ENCODE data around the gene ACOXL.

The ACOXL gene

DNA sequence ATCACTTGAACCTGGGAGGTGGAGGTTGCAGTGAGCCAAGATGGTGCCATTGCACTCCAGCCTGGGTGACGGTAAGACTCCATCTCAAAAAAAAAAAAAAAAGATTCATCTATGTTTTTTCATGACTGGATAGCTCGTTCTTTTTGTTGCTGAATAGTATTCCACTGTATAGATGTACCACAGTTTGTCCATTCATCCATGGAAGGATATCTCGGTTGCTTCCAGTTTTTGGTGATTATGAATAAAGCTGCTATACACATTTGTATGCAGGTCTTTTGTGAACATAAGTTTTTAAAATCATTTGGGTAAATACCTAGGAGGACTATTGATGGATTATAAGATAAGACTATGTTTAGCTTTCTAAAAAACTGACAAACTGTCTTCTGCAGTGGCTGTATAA lies 90.8 kb downstream of the ACOXL start:
- H3K4me2 ChIP-seq (ENCODE audit: low read length), result no peak overlapping the region
- H3K36me3 ChIP-seq (ENCODE audit: control insufficient read depth, low read length), result no peaks in the 10 kb centered on the region
- H4K20me1 ChIP-seq (ENCODE audit: control insufficient read depth, insufficient read depth, low read depth, low read length), result no peaks in the 10 kb centered on the region
- H3K4me1 ChIP-seq (ENCODE audit: control insufficient read depth, low read length), result peaks cover 25% of the 10 kb centered on the region
- H3K9me2 ChIP-seq (replicated peaks; ENCODE audit: control insufficient read depth, low read length), result no peaks in the 10 kb centered on the region
- 0 out of 2 replicates have a peak, but pooled peaks cover 4% of the 10 kb centered on the region for H3K9me3 ChIP-seq (ENCODE audit: control insufficient read depth, insufficient read depth, low read length)
- H3K4me3 ChIP-seq (ENCODE audit: low read length), result no peak overlapping the region
- H3K79me2 ChIP-seq (ENCODE audit: control insufficient read depth, low read length), result no peaks in the 10 kb centered on the region
- H3K27me3 ChIP-seq (ENCODE audit: control insufficient read depth, low read length), result no peaks in the 10 kb centered on the region
- TF ChIP-seq, protein P1, sequence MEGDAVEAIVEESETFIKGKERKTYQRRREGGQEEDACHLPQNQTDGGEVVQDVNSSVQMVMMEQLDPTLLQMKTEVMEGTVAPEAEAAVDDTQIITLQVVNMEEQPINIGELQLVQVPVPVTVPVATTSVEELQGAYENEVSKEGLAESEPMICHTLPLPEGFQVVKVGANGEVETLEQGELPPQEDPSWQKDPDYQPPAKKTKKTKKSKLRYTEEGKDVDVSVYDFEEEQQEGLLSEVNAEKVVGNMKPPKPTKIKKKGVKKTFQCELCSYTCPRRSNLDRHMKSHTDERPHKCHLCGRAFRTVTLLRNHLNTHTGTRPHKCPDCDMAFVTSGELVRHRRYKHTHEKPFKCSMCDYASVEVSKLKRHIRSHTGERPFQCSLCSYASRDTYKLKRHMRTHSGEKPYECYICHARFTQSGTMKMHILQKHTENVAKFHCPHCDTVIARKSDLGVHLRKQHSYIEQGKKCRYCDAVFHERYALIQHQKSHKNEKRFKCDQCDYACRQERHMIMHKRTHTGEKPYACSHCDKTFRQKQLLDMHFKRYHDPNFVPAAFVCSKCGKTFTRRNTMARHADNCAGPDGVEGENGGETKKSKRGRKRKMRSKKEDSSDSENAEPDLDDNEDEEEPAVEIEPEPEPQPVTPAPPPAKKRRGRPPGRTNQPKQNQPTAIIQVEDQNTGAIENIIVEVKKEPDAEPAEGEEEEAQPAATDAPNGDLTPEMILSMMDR (IDR thresholded peaks at IDR 0.05; ENCODE audit: low read depth, low read length, poor library complexity, severe bottlenecking), result no peak
- no peak for TF ChIP-seq EZH2phosphoT487 (IDR thresholded peaks at IDR 0.05; ENCODE audit: borderline replicate concordance, low read length)
- H3K27ac ChIP-seq (ENCODE audit: low read depth, low read length), result no peak overlapping the region
- H3F3A ChIP-seq (ENCODE audit: control insufficient read depth, insufficient read depth), result peaks cover 7% of the 10 kb centered on the region

DNA sequence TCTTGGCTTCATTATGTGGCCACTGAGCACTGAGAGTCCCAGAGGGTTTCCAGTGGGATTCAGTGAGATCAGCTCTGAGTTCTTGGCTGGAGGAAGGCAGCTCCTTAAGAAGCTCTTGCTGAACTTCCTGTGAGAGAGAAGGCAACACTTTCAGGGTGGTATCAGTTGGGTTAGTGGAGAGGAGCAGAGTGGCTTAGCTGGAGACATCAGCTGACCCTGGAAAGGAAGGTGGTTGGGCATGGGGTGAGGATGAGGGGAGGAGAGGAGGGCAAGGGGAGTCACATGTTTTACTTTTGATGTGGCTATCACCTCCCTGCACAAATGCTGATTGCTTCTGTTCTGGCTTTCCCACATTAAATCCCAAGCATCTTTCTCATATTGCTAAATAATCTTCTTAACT lies 95.1 kb downstream of the ACOXL start:
- Histone ChIP-seq H3K27me3 (ENCODE audit: control insufficient read depth, low read length) (peaks cover 5% of the 10 kb centered on the region), H3K4me3 (ENCODE audit: low read length) (no peak overlapping the region), H3K27ac (ENCODE audit: low read depth, low read length) (no peak overlapping the region), H3F3A (ENCODE audit: control insufficient read depth, insufficient read depth) (no peaks in the 10 kb centered on the region), H3K79me2 (ENCODE audit: control insufficient read depth, low read length) (no peaks in the 10 kb centered on the region), H3K9me2 (replicated peaks; ENCODE audit: control insufficient read depth, low read length) (no peaks in the 10 kb centered on the region), H3K4me2 (ENCODE audit: low read length) (no peak overlapping the region), H4K20me1 (ENCODE audit: control insufficient read depth, insufficient read depth, low read depth, low read length) (no peaks in the 10 kb centered on the region), H3K36me3 (ENCODE audit: control insufficient read depth, low read length) (no peaks in the 10 kb centered on the region), H3K9me3 (ENCODE audit: control insufficient read depth, insufficient read depth, low read length) (0 out of 2 replicates have a peak, but pooled peaks cover 4% of the 10 kb centered on the region), H3K4me1 (ENCODE audit: control insufficient read depth, low read length) (no peaks in the 10 kb centered on the region)
- TF ChIP-seq, protein P1 (IDR thresholded peaks at IDR 0.05; ENCODE audit: low read depth, low read length, poor library complexity, severe bottlenecking), result no peak
- TF ChIP-seq EZH2phosphoT487 (IDR thresholded peaks at IDR 0.05; ENCODE audit: borderline replicate concordance, low read length), result no peak

DNA sequence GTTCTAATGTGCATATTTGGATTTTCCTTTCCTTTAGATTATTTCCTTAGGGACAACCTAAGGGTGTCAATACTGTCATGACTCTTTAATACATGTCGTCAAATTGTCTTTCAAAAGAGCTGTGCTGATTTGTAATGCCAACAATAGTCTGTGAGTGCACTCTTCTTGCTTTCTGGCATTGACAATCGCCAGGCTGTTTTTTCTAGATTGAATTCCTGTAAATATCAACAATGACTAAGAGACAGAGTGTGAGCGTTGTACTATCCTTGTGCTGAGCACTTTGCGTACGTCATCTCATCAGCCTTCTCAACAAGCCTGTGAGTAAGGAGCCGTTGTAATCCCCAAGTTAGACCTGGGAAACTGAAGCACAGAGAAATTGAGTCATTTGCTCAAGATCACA lies 96.0 kb downstream of the ACOXL start:
- Histone ChIP-seq H3F3A (ENCODE audit: control insufficient read depth, insufficient read depth) (no peaks in the 10 kb centered on the region), H3K79me2 (ENCODE audit: control insufficient read depth, low read length) (no peaks in the 10 kb centered on the region), H4K20me1 (ENCODE audit: control insufficient read depth, insufficient read depth, low read depth, low read length) (no peaks in the 10 kb centered on the region), H3K4me2 (ENCODE audit: low read length) (no peak overlapping the region), H3K36me3 (ENCODE audit: control insufficient read depth, low read length) (no peaks in the 10 kb centered on the region), H3K4me3 (ENCODE audit: low read length) (no peak overlapping the region), H3K4me1 (ENCODE audit: control insufficient read depth, low read length) (no peaks in the 10 kb centered on the region), H3K9me3 (ENCODE audit: control insufficient read depth, insufficient read depth, low read length) (0 out of 2 replicates have a peak, but pooled peaks cover 4% of the 10 kb centered on the region), H3K27ac (ENCODE audit: low read depth, low read length) (no peak overlapping the region), H3K9me2 (replicated peaks; ENCODE audit: control insufficient read depth, low read length) (no peaks in the 10 kb centered on the region), H3K27me3 (ENCODE audit: control insufficient read depth, low read length) (peaks cover 9% of the 10 kb centered on the region)
- TF ChIP-seq, protein P1 (IDR thresholded peaks at IDR 0.05; ENCODE audit: low read depth, low read length, poor library complexity, severe bottlenecking), result no peak
- TF ChIP-seq EZH2phosphoT487 (IDR thresholded peaks at IDR 0.05; ENCODE audit: borderline replicate concordance, low read length), result no peak
